Occipital lobe (tissue), 2 donors: ENCODE measurements around the gene BCAP29. TPM values are rescaled to one million over a fixed set of nuclear protein-coding genes. Genes with fewer than 3 reads are reported as not detected.
A peak's percentile ranks its signal among the peaks of the same experiment; 100 is the strongest.
"Not testable (repeated sequence)": the region's sequence is repeated elsewhere in the genome, so short reads cannot be mapped to it uniquely, and the experiment has no call there.

Experiments
- DNase-seq: peaks from one replicate; lab custom pipeline; 2025; lab: John Stamatoyannopoulos, UW
- total RNA-seq: library from RNA; depleted of rRNA; stranded (reverse); fragments of >200 nt; gene quantifications from one replicate; pipeline ENCODE4 v1.2.3, GENCODE V29; 2014

The BCAP29 gene, protein sequence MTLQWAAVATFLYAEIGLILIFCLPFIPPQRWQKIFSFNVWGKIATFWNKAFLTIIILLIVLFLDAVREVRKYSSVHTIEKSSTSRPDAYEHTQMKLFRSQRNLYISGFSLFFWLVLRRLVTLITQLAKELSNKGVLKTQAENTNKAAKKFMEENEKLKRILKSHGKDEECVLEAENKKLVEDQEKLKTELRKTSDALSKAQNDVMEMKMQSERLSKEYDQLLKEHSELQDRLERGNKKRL
- 66.9 TPM for total RNA-seq

DNA sequence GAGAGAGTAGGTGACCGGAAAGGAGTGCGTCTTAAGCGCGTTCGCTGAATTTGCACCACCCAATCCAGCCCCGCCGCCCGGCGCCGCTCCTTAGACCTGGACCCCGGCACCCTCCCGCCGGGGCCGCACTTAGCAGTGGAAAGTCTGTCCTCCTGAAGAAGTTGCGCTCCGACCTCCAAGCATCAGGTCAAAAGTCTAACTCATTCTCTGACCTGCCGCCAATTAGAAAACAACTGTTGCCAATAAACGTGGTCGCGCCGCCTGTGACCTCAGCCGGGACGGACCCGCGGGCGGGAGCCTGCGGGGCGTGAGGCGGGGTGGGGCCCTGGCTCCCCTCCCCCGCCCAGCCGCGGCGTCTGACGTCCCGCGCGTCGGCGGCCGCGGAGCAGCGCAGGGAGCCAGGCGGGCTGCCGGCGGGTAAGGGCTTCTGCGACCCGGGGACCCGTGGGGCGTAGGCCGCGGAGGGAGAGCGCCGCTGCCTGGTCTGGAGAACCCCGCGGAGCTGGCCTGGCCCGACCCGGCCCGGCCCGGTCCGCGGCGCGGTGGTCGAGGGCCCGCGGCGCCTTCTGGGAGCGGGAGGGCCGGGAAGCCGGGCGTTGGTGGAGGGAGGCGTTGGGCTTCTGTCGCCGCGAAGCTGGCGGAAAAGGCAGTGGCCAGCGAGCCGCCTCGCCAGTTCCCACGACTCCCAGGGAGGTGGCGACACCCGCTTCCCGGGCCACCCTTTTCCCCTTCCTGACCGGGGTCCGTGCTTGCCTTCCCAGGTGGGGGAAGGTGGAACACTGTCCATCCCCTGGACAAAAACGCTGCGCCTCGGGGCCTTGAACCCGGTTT, at the start of gene BCAP29:
Gene BCAP29 (plus strand): TSS at position 362 of the 831 bp plus-strand sequence. CDS start 527 bp downstream, outside the sequence.
- peak; percentile 71 for DNase-seq

DNA sequence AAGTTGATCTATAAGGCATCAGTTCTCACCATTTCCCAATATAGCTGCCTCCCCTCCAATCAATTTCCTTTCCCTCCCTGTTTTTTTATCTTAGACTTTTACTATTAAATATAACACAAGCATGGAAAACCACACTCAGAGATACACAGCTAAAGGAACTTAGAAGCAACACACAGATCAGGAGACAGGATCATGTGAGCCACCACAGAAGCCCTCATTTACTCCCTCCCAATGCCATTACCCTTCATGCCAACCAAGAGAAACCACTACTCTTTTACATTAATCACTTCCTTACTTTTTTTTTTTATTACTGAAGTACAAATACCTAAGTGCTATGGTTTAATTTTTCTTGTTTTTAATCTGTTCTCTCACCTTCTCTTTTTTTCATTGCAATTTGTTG, 49.3 kb upstream of the BCAP29 start:
- DNase-seq = no peak

DNA sequence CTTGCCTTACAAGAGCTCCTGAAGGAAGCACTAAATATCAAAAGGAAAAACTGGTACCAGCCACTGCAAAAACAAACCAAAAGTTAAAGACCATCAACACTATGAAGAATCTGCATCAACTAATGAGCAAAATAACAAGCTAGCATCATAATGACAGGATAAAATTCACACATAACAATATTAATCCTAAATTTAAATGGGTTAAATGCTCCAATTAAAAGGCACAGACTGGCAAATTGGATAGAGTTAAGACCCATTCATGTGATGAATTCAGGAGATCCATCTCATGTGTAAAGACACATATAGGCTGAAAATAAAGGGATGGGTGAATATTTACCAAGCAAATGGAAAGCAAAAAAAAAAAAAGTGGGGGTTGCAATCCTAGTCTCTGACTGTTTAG, 45.9 kb upstream of the BCAP29 start:
- DNase-seq = no peak

GRCh38 chr7:107537228-107537627, 42.8 kb upstream of the BCAP29 start:
- DNase-seq = not testable (repeated sequence)

GRCh38 chr7:107538001-107538400, 42.0 kb upstream of the BCAP29 start:
- no peak for DNase-seq

DNA sequence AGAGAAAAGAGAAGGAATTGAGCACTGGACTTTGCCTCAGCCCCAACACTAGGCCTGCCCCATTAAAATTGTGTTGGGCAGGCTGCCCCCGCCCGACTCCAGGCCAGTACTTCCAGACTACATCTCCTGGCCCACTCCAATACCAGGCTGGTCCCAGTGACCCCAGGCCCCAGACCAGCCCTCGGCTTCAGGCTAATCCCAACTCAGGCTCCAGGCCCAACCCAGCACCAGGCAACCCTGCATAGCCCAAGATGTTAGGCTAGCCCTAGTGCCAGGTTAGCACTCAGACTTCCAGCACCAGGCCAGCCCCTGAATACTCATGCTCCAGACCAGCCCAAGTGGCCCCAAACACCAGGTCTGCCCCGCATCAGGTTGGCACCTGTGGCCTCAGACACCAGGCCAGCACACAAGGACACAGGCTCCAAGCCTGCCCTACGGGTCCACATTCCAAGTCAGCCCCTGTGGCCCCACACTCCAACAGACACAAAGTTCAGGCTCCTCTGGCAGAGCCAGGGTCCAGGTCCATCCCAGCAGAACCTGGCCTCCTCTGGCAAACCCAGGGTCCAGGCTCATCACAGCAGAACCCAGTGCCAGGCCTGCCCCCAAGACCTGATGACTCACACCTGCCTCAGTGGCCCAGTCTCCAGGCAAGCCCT, 36.6 kb upstream of the BCAP29 start:
- no peak for DNase-seq

DNA sequence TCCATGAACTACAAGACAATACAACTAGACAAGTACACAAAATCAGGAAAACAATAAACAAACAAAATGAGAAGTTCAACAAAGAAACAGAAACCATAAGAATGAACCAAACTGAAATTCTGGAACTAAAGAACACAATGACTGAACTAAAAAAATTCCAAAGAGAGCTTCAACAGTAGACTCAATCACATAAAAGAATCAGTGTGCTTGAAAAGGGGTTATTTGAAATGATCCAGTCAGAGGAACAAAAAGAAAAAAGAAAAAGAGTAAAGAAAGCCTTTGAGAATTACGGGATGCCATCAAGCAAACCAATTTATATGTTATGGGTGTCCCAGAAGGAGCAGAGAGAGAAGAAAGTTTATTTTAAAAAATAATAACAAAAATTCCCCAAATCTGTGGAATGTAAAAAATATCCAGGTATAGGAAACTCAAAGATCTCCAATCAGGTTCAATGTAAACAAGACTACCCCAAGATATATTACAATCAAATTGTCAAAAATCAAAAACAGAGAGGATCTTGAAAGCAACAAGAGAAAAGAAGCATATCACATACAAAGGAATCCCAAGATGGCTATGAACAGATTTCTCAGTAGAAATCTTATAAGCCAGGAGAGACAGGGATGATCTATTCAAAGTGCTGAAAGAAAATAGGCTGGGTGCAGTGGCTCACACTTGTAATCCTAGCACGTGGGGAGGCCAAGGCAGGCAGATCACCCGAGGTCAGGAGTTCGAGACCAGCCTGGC, 35.0 kb upstream of the BCAP29 start:
- no peak for DNase-seq

GRCh38 chr7:107551936-107552335, 28.1 kb upstream of the BCAP29 start:
- no peak for DNase-seq

DNA sequence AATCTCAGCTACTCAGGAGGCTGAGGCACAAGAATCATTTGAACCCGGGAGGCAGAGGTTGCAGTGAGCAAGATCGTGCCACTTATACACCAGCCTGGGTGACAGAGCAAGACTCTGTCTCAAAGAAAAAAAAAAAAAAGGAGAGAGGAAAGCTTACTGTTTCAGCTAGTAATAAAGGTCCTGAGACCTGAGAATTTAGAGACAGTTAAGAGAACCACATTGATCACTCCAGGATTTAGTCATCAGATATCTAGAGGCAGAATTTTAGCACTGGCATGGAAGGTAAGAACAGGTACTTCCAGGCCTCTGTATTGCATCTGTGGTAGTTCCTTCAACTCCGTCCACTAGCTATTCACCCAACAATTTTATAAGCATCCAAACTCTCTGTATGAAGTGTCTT, 24.2 kb upstream of the BCAP29 start:
- DNase-seq = no peak

GRCh38 chr7:107559864-107560263, 20.2 kb upstream of the BCAP29 start:
- DNase-seq = no peak

DNA sequence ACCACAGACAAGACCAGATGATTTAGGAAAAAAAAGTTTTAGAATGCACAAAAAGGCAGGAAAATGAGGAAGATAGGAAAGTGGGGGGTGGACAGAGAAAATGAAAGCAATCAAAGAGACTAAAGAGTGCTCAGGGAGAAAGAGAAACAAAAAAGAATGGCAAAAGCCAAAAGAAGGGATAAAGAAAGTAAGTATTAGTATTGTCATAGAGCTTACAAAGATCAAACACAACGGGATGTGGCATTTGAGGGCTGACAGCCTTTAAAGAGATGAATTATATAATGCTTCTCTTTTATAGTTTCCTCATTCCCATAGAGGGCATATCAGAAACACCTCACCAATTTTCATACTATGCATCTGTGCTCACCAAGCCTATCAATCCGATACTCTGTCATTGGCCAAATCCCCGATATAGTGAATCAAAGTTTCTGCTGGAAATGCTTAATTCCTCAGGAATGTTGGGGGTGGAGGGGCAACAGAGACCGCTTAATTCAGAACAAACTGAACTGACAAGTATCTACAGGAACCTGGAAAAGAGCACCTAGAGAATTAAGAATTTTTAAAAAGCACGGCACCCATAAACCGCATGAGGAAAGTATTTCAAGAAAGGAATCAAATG, 19.0 kb upstream of the BCAP29 start:
- DNase-seq = no peak

- DNase-seq = peak; percentile 49
Measured at GRCh38 chr7:107563081-107563774, 16.8 kb upstream of the BCAP29 start.

GRCh38 chr7:107563775-107564552, 16.1 kb upstream of the BCAP29 start, which contains the start of the genes COG5 and DUS4L:
TSS of gene COG5 (minus strand) at chr7:107563920. CDS start at chr7:107563896, 24 bp downstream.
TSS of gene DUS4L (plus strand) at chr7:107563971. CDS start at chr7:107567071, 3,100 bp downstream.
- peak; percentile 77 for DNase-seq

DNA sequence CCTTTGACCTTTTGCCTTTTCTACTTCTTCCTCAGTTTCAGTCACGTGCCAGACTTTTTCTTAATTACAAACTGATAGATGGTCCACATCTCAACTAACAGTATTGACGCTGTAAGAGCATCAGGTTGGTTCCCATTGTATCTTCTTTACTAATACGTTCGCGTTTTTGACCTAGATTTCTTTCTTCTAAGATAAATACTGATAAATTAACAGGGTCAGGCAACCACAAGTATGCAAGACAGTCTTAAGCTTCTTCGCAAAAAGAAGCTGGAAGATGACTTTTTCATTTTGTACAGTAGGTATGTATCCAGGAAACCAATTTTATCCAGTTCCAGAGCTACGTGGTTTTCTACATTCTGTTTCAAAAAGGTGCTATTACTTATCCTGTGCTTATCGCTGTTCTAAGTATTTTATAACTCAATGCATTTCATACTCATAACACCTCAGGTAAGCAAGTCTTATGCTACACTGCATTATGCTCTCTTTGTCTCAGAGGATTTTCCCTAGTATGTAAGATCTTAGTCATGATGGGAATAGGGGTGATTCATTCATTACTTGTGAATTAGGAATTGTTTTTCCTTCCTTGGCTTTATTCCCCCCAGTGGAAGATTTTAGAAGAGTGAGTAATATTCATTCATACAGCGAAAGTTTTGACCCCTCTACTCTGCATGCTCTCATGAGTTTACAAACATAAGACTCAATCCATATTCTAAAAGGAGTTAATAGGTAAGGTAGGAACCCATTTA, 15.3 kb upstream of the BCAP29 start:
- no peak for DNase-seq

DNA sequence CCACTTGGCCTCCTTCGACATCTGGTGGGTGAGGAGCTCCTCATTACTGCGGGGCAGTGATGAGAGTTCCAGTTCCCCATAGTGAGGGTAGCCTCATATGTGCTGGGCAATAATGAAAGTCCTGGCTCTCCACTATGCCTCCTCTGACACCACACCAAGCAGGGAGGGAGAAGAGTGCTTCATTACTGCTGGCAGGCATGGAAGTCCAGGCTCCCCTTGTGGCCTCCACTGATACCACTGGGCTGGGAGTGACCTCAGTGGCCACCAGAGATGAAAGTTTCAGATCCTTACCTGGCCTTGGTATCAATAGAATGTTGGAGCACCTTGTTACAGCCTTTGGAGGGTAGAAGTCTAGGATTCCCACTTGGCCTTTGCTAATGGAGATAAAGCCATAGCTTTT, 9.7 kb upstream of the BCAP29 start:
- no peak for DNase-seq

GRCh38 chr7:107573537-107573936, 6.5 kb upstream of the BCAP29 start:
- DNase-seq = no peak

- DNase-seq = no peak
Measured at GRCh38 chr7:107579554-107579884, 527 bp upstream of the BCAP29 start.

DNA sequence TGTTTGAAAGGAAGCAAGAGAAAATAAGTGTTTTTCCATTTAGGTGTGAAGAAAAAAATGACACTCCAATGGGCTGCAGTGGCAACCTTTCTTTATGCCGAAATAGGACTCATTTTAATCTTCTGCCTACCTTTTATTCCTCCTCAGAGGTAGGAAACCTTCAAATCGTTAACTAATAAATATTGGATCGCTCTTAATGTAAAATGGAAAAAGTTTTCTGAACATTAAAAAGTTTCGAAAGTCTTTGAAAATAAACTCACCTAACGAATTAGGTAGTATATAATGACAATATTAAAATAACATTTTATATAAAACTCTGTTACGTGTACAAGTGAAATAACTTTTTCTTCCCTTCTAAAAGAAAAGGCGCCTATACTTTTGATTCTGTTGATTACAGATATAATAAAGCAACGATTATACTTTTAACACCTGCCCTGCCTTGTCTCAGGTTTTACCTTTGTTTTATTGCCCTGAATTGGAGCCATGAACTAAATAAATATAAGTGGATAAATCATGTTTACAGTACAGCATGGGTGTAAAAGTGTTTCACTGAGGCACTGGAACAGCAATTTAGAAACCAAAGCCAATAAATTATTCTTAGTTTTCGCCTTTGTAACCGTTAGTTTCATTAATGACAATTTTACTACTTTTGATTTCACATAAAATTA, 804 bp downstream of the BCAP29 start:
- DNase-seq = no peak
